A549 (cell line): Measurements from ENCODE around the gene FLT3LG.

Experiments used
- EP300 ChIP-seq, 2 experiments: fragments of >200 bp; sonication (Bioruptor Twin); formaldehyde crosslinking; IDR thresholded peaks; 2 replicates in 1 of 2; 3 replicates in 1 of 2; pipeline ENCODE4 v1.6.1; 2016 to 2017
- JUN ChIP-seq, 2 experiments: fragments of >200 bp; sonication (Bioruptor Twin); formaldehyde crosslinking; IDR thresholded peaks; 2 replicates in 1 of 2; 3 replicates in 1 of 2; pipeline ENCODE4 v1.6.1; 2016 to 2017
- MAZ ChIP-seq: fragments of 150-350 bp; IDR thresholded peaks from 2 replicates; pipeline ENCODE4 v1.6.1; 2014; ENCODE audit warnings: antibody characterized with exemption, low read depth, low read length, borderline replicate concordance
- MYC ChIP-seq: IDR thresholded peaks from 2 replicates; pipeline ENCODE4 v1.6.1; 2012; ENCODE audit warnings: mild to moderate bottlenecking, inconsistent platforms, low read length, improper control_type of control experiment, borderline replicate concordance
- POLR2A ChIP-seq: IDR thresholded peaks from 2 replicates; pipeline ENCODE4 v1.6.1; 2012; ENCODE audit warnings: mild to moderate bottlenecking, low read length
- SREBF2 ChIP-seq: fragments of 450-650 bp; IDR thresholded peaks from 2 replicates; pipeline ENCODE4 v1.6.1; 2014; ENCODE audit warnings: mild to moderate bottlenecking, moderate library complexity
- ZC3H11A ChIP-seq: fragments of 450-650 bp; IDR thresholded peaks from 2 replicates; pipeline ENCODE4 v1.6.1; 2014; ENCODE audit warnings: antibody characterized with exemption, mild to moderate bottlenecking
- ZFP36 ChIP-seq: fragments of 450-650 bp; IDR thresholded peaks from 2 replicates; pipeline ENCODE4 v1.6.1; 2014; ENCODE audit warnings: borderline replicate concordance; ENCODE audit not compliant: partially characterized antibody
- ZSCAN20 ChIP-seq: fragments of 250-450 bp; sonication (Bioruptor Pico); IDR thresholded peaks from 2 replicates; pipeline ENCODE4 v1.8.0; 2022; ENCODE audit warnings: mild to moderate bottlenecking, moderate library complexity
- TF ChIP-seq, protein P1 (sequence below): fragments of >200 bp; sonication (Bioruptor Twin); formaldehyde crosslinking; IDR thresholded peaks from 3 replicates; pipeline ENCODE4 v1.5.1; 2016

DNA sequence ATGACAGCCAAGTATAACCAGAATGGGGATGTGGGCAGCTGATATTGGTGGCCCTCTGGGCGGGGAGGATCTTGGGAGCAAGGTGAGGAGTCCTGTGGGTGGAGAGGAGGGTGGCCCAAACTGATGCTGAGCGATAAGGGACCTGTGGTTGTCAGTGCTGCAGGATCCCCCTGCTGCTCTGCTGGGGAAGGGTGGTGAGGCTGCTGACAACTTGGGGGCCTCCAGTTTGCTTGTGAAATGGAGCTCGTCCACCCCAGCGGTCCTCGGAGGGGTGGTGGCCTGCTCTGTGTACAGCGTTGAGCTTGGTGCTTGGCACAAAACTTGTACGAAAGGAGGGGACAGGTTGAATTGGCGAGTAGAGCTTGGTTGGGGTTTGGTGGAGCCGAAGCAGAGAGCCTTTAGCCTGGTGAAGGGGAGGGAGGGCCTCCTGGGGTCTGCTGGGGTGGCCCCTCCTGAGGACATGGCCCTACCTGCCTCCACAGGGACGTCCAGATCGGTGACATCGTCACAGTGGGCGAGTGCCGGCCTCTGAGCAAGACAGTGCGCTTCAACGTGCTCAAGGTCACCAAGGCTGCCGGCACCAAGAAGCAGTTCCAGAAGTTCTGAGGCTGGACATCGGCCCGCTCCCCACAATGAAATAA is 25.1 kb downstream of the FLT3LG start:
- TF ChIP-seq, protein P1, sequence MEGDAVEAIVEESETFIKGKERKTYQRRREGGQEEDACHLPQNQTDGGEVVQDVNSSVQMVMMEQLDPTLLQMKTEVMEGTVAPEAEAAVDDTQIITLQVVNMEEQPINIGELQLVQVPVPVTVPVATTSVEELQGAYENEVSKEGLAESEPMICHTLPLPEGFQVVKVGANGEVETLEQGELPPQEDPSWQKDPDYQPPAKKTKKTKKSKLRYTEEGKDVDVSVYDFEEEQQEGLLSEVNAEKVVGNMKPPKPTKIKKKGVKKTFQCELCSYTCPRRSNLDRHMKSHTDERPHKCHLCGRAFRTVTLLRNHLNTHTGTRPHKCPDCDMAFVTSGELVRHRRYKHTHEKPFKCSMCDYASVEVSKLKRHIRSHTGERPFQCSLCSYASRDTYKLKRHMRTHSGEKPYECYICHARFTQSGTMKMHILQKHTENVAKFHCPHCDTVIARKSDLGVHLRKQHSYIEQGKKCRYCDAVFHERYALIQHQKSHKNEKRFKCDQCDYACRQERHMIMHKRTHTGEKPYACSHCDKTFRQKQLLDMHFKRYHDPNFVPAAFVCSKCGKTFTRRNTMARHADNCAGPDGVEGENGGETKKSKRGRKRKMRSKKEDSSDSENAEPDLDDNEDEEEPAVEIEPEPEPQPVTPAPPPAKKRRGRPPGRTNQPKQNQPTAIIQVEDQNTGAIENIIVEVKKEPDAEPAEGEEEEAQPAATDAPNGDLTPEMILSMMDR: no peak
- TF ChIP-seq JUN (IDR thresholded peaks at IDR 0.05) (no peak), MAZ (no peak), EP300 (IDR thresholded peaks at IDR 0.05) (no peak), SREBF2 (no peak), POLR2A (no peak), ZFP36 (no peak), ZSCAN20 (CRISPR knock-in tag) (no peak), MYC (no peak), ZC3H11A (no peak)
